AG04449 (cell line): Measurements from ENCODE around the gene PHYKPL.

Source experiments
- CTCF ChIA-PET: fragments of 350-600 bp; formaldehyde crosslinking; extraction: SDS; loops from one replicate; lab custom pipeline; 2021; ENCODE audit warnings: antibody characterized with exemption; lab: Yijun Ruan, JAX
- POLR2A ChIA-PET: fragments of 400-600, 350-600 bp; formaldehyde crosslinking; extraction: SDS; loops from one replicate; lab custom pipeline; 2020; ENCODE audit warnings: antibody characterized with exemption, inconsistent platforms; lab: Yijun Ruan, JAX
- DNase-seq: peaks from one replicate; pipeline ENCODE4 v3.0.0-alpha.2; 2010; ENCODE audit warnings: low read depth, low spot score
- H3K4me3 ChIP-seq: 2 replicates; pipeline ENCODE4 v1.5.1; 2011; ENCODE audit warnings: low read depth, mild to moderate bottlenecking, control low read depth, low read length
- CTCF ChIP-seq: IDR thresholded peaks from one replicate; pipeline ENCODE4 v1.5.1; 2011; ENCODE audit warnings: mild to moderate bottlenecking, moderate library complexity, low read length, control low read depth, inconsistent platforms; ENCODE audit not compliant: insufficient read depth; ENCODE audit errors: missing control alignments

The PHYKPL gene

GRCh38 chr5:178232124-178232919 lies at the start of gene PHYKPL:
TSS of gene PHYKPL (minus strand) at chr5:178232802. CDS start at chr5:178232550, 252 bp downstream.
- peak within 1 kb of the TSS; percentile 86 for H3K4me3 ChIP-seq
- DNase-seq: no peak
- TF ChIP-seq CTCF: peak; percentile 15
- ChIA-PET POLR2A (interaction anchor here (0.5 to 3.6 kb wide), 2 partner anchors 10 to 28 kb away, joined by 3 to 21 read pairs; partner anchors contain the start of gene HNRNPAB), CTCF (interaction anchor here (0.6 to 1.2 kb wide), 2 partner anchors 23 to 331 kb away, joined by 3 to 4 read pairs; no protein-coding TSS in a partner anchor)

- TF ChIP-seq CTCF: no peak
- POLR2A ChIA-PET: no interaction called here
- DNase-seq: no peak
- CTCF ChIA-PET: interaction anchor here (2.1 kb wide), 1 partner anchor 1212 kb away, joined by 9 read pairs; no protein-coding TSS in a partner anchor
- H3K4me3 ChIP-seq: no peak overlapping the region
Measured at GRCh38 chr5:178282391-178282790, 49.8 kb upstream of the PHYKPL start.

GRCh38 chr5:178281331-178281730 lies 48.7 kb upstream of the PHYKPL start:
- CTCF ChIA-PET: interaction anchor here (0.9 to 2.1 kb wide), 3 partner anchors 270 to 1213 kb away, joined by 3 to 9 read pairs (median 5); partner anchors contain the start of gene COL23A1
- H3K4me3 ChIP-seq: no peak overlapping the region
- POLR2A ChIA-PET: no interaction called here

GRCh38 chr5:178280631-178281030 lies 48.0 kb upstream of the PHYKPL start:
- no peak for TF ChIP-seq CTCF
- ChIA-PET POLR2A (no interaction called here), CTCF (interaction anchor here (0.6 to 2.1 kb wide), 5 partner anchors 9 to 1213 kb away, joined by 3 to 9 read pairs (median 5); no protein-coding TSS in a partner anchor)
- H3K4me3 ChIP-seq: no peak overlapping the region
- no peak for DNase-seq

More at GRCh38 chr5:178281331-178281730, 48.7 kb upstream of the PHYKPL start:
- DNase-seq: no peak
- no peak for TF ChIP-seq CTCF

GRCh38 chr5:178279723-178280438 lies 47.3 kb upstream of the PHYKPL start:
- H3K4me3 ChIP-seq: no peak overlapping the region
- TF ChIP-seq CTCF: peak; percentile 90
- POLR2A ChIA-PET: no interaction called here
- DNase-seq: peak; percentile 5
- CTCF ChIA-PET: interaction anchor here (0.6 to 2.1 kb wide), 7 partner anchors 10 to 1214 kb away, joined by 3 to 9 read pairs (median 4); no protein-coding TSS in a partner anchor
